ENCODE results near the gene ERC2. TPM values are rescaled to one million over a fixed set of nuclear protein-coding genes. Genes with fewer than 3 reads are reported as not detected.
A peak's percentile ranks its signal among the peaks of the same experiment; 100 is the strongest.

The ERC2 gene
- total RNA-seq, 2 donors from 2014 or later: 16.1 to 22.8 TPM

DNA sequence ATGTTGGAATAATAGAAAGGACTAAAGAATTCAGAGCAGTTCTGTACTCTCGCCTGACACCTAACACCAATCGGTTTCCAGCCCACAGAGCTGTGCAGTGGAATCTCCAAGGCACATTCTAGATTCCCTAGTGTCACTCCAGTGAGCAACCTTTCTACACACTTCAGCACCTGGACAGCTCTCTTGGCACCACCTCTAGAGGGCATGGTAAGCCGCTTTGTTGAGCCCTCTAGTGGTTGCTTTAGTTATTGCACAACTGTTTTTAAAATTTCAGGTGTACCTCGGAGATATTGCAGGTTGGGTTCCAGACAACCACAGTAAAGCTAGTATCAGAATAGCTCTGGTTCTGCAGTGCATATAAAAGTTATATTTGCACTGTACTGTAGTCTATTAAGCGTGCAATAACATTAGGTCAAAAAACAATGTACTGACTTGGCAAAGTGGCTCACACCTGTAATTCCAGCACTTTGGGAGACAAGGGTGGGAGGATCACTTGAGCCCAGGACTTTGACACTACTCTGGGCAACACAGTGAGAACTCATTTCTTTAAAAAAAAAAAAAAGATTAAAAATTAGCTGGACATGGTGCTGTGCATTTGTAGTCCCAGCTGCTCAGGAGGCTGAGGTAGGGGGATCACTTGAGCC lies 26.5 kb upstream of the ERC2 start:
- Histone ChIP-seq H3K9ac (ENCODE audit: extremely low read depth, low read length, poor library complexity, severe bottlenecking) (no peak overlapping the region), H3K27me3 (ENCODE audit: control insufficient read depth, insufficient read depth, low read length, poor library complexity, severe bottlenecking) (no peaks in the 10 kb centered on the region), H3K36me3 (ENCODE audit: control insufficient read depth, insufficient read depth, low read length) (no peaks in the 10 kb centered on the region), H3K9me3 (ENCODE audit: control insufficient read depth, low read length) (no peaks in the 10 kb centered on the region), H3K27ac (ENCODE audit: low read depth, low read length) (no peak overlapping the region), H3K4me3 (ENCODE audit: low read length) (no peak overlapping the region), H3K4me1 (ENCODE audit: control insufficient read depth, insufficient read depth, low read length) (peaks cover 3% of the 10 kb centered on the region)
- peaks cover 1% of the 10 kb centered on the region for H3K4me1 Mint-ChIP-seq
- 10% methylated on average over 5 of the region's 5 CpGs for WGBS, 2 experiments (ENCODE audit: insufficient coverage in 1 of 2, insufficient read length in 1 of 2)
- TF ChIP-seq, protein P1, sequence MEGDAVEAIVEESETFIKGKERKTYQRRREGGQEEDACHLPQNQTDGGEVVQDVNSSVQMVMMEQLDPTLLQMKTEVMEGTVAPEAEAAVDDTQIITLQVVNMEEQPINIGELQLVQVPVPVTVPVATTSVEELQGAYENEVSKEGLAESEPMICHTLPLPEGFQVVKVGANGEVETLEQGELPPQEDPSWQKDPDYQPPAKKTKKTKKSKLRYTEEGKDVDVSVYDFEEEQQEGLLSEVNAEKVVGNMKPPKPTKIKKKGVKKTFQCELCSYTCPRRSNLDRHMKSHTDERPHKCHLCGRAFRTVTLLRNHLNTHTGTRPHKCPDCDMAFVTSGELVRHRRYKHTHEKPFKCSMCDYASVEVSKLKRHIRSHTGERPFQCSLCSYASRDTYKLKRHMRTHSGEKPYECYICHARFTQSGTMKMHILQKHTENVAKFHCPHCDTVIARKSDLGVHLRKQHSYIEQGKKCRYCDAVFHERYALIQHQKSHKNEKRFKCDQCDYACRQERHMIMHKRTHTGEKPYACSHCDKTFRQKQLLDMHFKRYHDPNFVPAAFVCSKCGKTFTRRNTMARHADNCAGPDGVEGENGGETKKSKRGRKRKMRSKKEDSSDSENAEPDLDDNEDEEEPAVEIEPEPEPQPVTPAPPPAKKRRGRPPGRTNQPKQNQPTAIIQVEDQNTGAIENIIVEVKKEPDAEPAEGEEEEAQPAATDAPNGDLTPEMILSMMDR (conservative IDR thresholded peaks at IDR 0.05): peak; percentile 96
- no peak overlapping the region for H3K27ac Mint-ChIP-seq
- H3K4me3 Mint-ChIP-seq: no peak overlapping the region
- DNase-seq: peak; percentile 92
- no peaks in the 10 kb centered on the region for H3K36me3 Mint-ChIP-seq (ENCODE audit: low read depth)
- peaks cover 2% of the 10 kb centered on the region for H3K9me3 Mint-ChIP-seq
- H3K27me3 Mint-ChIP-seq (ENCODE audit: insufficient read depth): no peaks in the 10 kb centered on the region

DNA sequence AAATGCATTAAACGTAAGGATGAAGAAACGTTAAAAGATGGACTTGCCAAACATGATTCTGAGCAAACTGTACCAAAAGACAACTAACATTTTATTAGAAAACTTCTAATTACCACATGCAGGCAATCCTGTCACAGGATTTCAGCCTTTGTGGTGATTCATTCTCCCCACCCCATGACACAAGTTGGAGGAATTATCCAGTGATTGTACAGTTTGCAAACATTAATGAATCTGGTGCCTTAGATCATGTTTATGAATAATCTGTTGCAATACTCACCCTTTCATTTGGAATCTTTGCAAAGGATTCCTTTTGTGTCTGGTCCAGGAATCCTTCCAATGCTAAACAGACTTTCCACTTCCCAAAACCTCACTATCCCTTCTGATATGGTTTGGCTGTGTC lies 23.3 kb upstream of the ERC2 start:
- H3K4me1 ChIP-seq (ENCODE audit: control insufficient read depth, insufficient read depth, low read length): peaks cover 3% of the 10 kb centered on the region
- 83 to 86% methylated on average over 1 to 2 of the region's 2 CpGs for WGBS, 2 experiments (ENCODE audit: insufficient coverage in 1 of 2, insufficient read length in 1 of 2)
- H3K27me3 Mint-ChIP-seq (ENCODE audit: insufficient read depth): no peaks in the 10 kb centered on the region

DNA sequence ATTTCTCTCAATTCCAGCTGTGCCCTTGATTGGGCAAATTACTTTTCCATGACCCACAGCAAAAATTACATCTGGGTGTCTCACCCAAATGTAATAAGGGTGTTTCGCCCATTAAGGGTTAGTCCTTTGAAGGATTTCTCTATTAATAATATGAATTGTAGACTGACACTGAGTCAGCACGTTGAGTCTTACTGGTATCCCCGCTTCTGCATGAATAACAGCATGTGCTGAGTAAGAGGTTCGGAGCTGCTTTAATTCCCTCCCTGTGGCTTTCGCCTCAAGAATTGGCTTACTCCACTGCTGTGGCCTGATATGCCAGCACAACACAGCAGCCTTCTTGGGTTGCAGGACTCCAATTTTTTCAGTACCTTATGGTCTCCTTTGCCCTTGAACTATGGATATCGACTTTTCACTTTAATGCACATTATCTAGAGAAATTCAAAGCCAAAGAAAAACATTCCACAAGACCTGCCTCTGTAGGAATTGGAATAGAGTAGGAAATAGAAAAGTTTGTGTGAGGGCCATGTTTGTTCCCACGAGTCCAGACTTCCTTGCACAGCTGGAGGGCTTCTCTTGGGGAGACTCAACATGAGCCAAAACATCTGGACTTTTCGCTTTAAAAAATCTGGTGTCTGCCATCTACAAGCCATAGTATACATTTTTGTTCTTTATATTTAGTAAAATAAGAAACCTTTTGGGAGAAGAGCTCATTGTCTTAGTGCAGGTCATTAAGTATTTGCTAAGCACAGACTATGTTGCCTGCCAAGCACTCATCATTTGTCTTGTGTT lies 20.7 kb upstream of the ERC2 start:
- no peaks in the 10 kb centered on the region for H3K4me1 ChIP-seq (ENCODE audit: control insufficient read depth, insufficient read depth, low read length)
- no peak overlapping the region for H3K4me3 Mint-ChIP-seq
- WGBS, 2 experiments (ENCODE audit: insufficient coverage in 1 of 2, insufficient read length in 1 of 2): 77 to 84% methylated on average over 3 to 8 of the region's 8 CpGs
- no peaks in the 10 kb centered on the region for H3K9me3 Mint-ChIP-seq
- no peak overlapping the region for H3K4me3 ChIP-seq (ENCODE audit: low read length)
- no peaks in the 10 kb centered on the region for H3K27me3 ChIP-seq (ENCODE audit: control insufficient read depth, insufficient read depth, low read length, poor library complexity, severe bottlenecking)
- H3K9me3 ChIP-seq (ENCODE audit: control insufficient read depth, low read length): no peaks in the 10 kb centered on the region
- no peak overlapping the region for H3K27ac ChIP-seq (ENCODE audit: low read depth, low read length)
- no peaks in the 10 kb centered on the region for H3K36me3 Mint-ChIP-seq (ENCODE audit: low read depth)
- no peaks in the 10 kb centered on the region for H3K4me1 Mint-ChIP-seq
- no peaks in the 10 kb centered on the region for H3K36me3 ChIP-seq (ENCODE audit: control insufficient read depth, insufficient read depth, low read length)
- TF ChIP-seq, protein P1 (conservative IDR thresholded peaks at IDR 0.05): no peak
- no peak for DNase-seq
- H3K9ac ChIP-seq (ENCODE audit: extremely low read depth, low read length, poor library complexity, severe bottlenecking): no peak overlapping the region
- no peak overlapping the region for H3K27ac Mint-ChIP-seq
- H3K27me3 Mint-ChIP-seq (ENCODE audit: insufficient read depth): no peaks in the 10 kb centered on the region

More for the DNA sequence above, 23.3 kb upstream of the ERC2 start:
- no peak overlapping the region for H3K27ac ChIP-seq (ENCODE audit: low read depth, low read length)
- no peak overlapping the region for H3K4me3 ChIP-seq (ENCODE audit: low read length)
- H3K9me3 ChIP-seq (ENCODE audit: control insufficient read depth, low read length): no peaks in the 10 kb centered on the region
- Mint-ChIP-seq H3K27ac (no peak overlapping the region), H3K9me3 (no peaks in the 10 kb centered on the region), H3K4me1 (peaks cover 1% of the 10 kb centered on the region), H3K4me3 (no peak overlapping the region), H3K36me3 (ENCODE audit: low read depth) (no peaks in the 10 kb centered on the region)
- no peaks in the 10 kb centered on the region for H3K36me3 ChIP-seq (ENCODE audit: control insufficient read depth, insufficient read depth, low read length)
- no peak overlapping the region for H3K9ac ChIP-seq (ENCODE audit: extremely low read depth, low read length, poor library complexity, severe bottlenecking)
- TF ChIP-seq, protein P1 (conservative IDR thresholded peaks at IDR 0.05): no peak
- no peaks in the 10 kb centered on the region for H3K27me3 ChIP-seq (ENCODE audit: control insufficient read depth, insufficient read depth, low read length, poor library complexity, severe bottlenecking)
- DNase-seq: no peak
